Lower leg skin (tissue), 4 donors: ENCODE measurements around the gene CCL13. TPM values are rescaled to one million over a fixed set of nuclear protein-coding genes. Genes with fewer than 3 reads are reported as not detected.

ENCODE experiments used
- DNase-seq, 2 donors: peaks; one replicate each; pipeline ENCODE4 v3.0.0-alpha.2; 2019; ENCODE audit warnings: low spot score in 2 of 2
- H3K4me3 ChIP-seq: fragments of 200-600 bp; sonication (generic); 2 replicates; pipeline ENCODE4 v1.5.1; 2017; ENCODE audit warnings: mild to moderate bottlenecking, low read depth; ENCODE audit not compliant: poor library complexity, severe bottlenecking
- CTCF ChIP-seq, 3 donors: fragments of 450-650 bp; IDR thresholded peaks; one replicate each; pipeline ENCODE4 v1.5.1; 2016; ENCODE audit warnings: antibody characterized with exemption in 3 of 3, mild to moderate bottlenecking in 3 of 3, moderate library complexity in 2 of 3
- POLR2A ChIP-seq, 2 donors: fragments of 450-650 bp; IDR thresholded peaks; one replicate each; pipeline ENCODE4 v1.6.1; 2016 to 2017; ENCODE audit warnings: antibody characterized with exemption in 2 of 2, mild to moderate bottlenecking in 1 of 2, moderate library complexity in 1 of 2
- WGBS, 2 donors: methylation state at CpG; one replicate each; pipeline ENCODE4 v1.1.5; 2018; 5-methylcytosine and 5-hydroxymethylcytosine counted together
- intact Hi-C: fragments of 100-400 bp; cut with DNase I; formaldehyde crosslinking; loops from one replicate; pipeline ENCODE4 v1.15.0; 2023; ENCODE audit warnings: low total_unique reads
- total RNA-seq, 4 donors: library from RNA; depleted of rRNA; stranded (reverse); fragments of >200 nt; gene quantifications; one replicate each; pipeline ENCODE4 v1.1.0, GENCODE V29; 2016

CCL13 gene
- total RNA-seq, 4 donors from 2014 or later = 1.9 to 4.4 (median 1.9) TPM; not detected in 1

GRCh38 chr17:34363183-34363661 lies 6.9 kb downstream of the CCL13 start, which contains the start of gene CCL1:
Gene CCL1 (minus strand): TSS chr17:34363233. CDS start chr17:34363161, 72 bp downstream.
- WGBS, 2 donors = 41 to 50% methylated on average over 5 of the region's 5 CpGs
- DNase-seq = no peak
- no peak within 1 kb of the TSS for H3K4me3 ChIP-seq
- intact Hi-C loops = loop anchor here (2.0 kb wide), 1 partner anchor 164 kb away; no protein-coding TSS in a partner anchor
- TF ChIP-seq CTCF (IDR thresholded peaks at IDR 0.05) = no peak
- no peak for TF ChIP-seq POLR2A (IDR thresholded peaks at IDR 0.05)

GRCh38 chr17:34364751-34365150 lies 8.5 kb downstream of the CCL13 start:
- TF ChIP-seq POLR2A (IDR thresholded peaks at IDR 0.05) (no peak), CTCF (IDR thresholded peaks at IDR 0.05) (no peak)
- H3K4me3 ChIP-seq = no peak overlapping the region
- 79 to 81% methylated on average over 2 of the region's 2 CpGs for WGBS, 2 donors
- intact Hi-C loops = no loop called here
- no peak for DNase-seq

- DNase-seq = no peak
- TF ChIP-seq POLR2A (IDR thresholded peaks at IDR 0.05) (no peak), CTCF (IDR thresholded peaks at IDR 0.05) (no peak)
- 66 to 70% methylated on average over 2 of the region's 2 CpGs for WGBS, 2 donors
- H3K4me3 ChIP-seq = no peak overlapping the region
- intact Hi-C loops = no loop called here
These were observed 9.1 kb downstream of the CCL13 start for GRCh38 chr17:34365340-34365739.

GRCh38 chr17:34366010-34366409 lies 9.7 kb downstream of the CCL13 start:
- 13 to 29% methylated on average over 1 of the region's 1 CpG for WGBS, 2 donors
- intact Hi-C loops = no loop called here
- no peak for DNase-seq
- TF ChIP-seq POLR2A (IDR thresholded peaks at IDR 0.05) = no peak
- no peak for TF ChIP-seq CTCF (IDR thresholded peaks at IDR 0.05)
- H3K4me3 ChIP-seq = no peak overlapping the region

- DNase-seq = peak in 1 of 2 donors; percentile 36
- TF ChIP-seq CTCF (IDR thresholded peaks at IDR 0.05) (no peak), POLR2A (IDR thresholded peaks at IDR 0.05) (no peak)
- no peak overlapping the region for H3K4me3 ChIP-seq
- 66 to 70% methylated on average over 4 of the region's 4 CpGs for WGBS, 2 donors
- intact Hi-C loops = no loop called here
These were observed 10.3 kb downstream of the CCL13 start for GRCh38 chr17:34366529-34367107.
